Activated CD4-positive, alpha-beta T cell treated with anti-CD3 and anti-CD28 coated beads, Interleukin-2, amount 10 ng/mL, durations not matched to agents 7 days and 5 days (primary cell): ENCODE data around the gene MDH2. TPM values are rescaled to one million over a fixed set of nuclear protein-coding genes. Genes with fewer than 3 reads are reported as not detected.
"Not testable (repeated sequence)": the region's sequence is repeated elsewhere in the genome, so short reads cannot be mapped to it uniquely, and the experiment has no call there.

Source experiments
- CTCF ChIA-PET: fragments of 350-600 bp; sonication (Branson Sonifier 250); formaldehyde crosslinking; loops from one replicate; lab custom pipeline; 2021; ENCODE audit warnings: antibody characterized with exemption; lab: Charles Lee
- POLR2A ChIA-PET: fragments of 350-600 bp; sonication (Branson Sonifier 250); formaldehyde crosslinking; loops from one replicate; lab custom pipeline; 2021; ENCODE audit warnings: antibody characterized with exemption; lab: Charles Lee
- DNase-seq: peaks from one replicate; pipeline ENCODE4 v3.0.0-alpha.2; 2020
- H3K27ac Mint-ChIP-seq: one replicate; pipeline ENCODE4 v1.8.0; 2021; ENCODE audit warnings: mild to moderate bottlenecking, moderate library complexity, mixed read lengths
- H3K27me3 Mint-ChIP-seq: one replicate; pipeline ENCODE4 v1.8.0; 2021; ENCODE audit warnings: mixed read lengths
- H3K36me3 Mint-ChIP-seq: one replicate; pipeline ENCODE4 v1.8.0; 2021; ENCODE audit warnings: low read depth, mixed read lengths
- H3K4me1 Mint-ChIP-seq: one replicate; pipeline ENCODE4 v1.8.0; 2021; ENCODE audit warnings: mixed read lengths
- H3K4me3 Mint-ChIP-seq: one replicate; pipeline ENCODE4 v1.8.0; 2021; ENCODE audit warnings: mild to moderate bottlenecking, moderate library complexity, mixed read lengths
- H3K9me3 Mint-ChIP-seq: one replicate; pipeline ENCODE4 v1.8.0; 2021; ENCODE audit warnings: mixed read lengths
- total RNA-seq, 2 experiments: library from RNA; stranded (reverse); gene quantifications; one replicate each; pipeline ENCODE4 v1.2.3, GENCODE V29; 2021

The MDH2 gene
- total RNA-seq, 2 experiments from 2014 or later, result 136 to 149 TPM

- DNase-seq, result no peak
- ChIA-PET CTCF (interaction anchor here (0.6 kb wide), 1 partner anchor 284 kb away, joined by 4 read pairs; no protein-coding TSS in a partner anchor), POLR2A (no interaction called here)
- no peak overlapping the region for H3K4me3 Mint-ChIP-seq
- no peaks in the 10 kb centered on the region for H3K4me1 Mint-ChIP-seq
- H3K27me3 Mint-ChIP-seq, result no peaks in the 10 kb centered on the region
- H3K36me3 Mint-ChIP-seq, result no peaks in the 10 kb centered on the region
- H3K27ac Mint-ChIP-seq, result no peak overlapping the region
- H3K9me3 Mint-ChIP-seq, result no peaks in the 10 kb centered on the region
Observed at GRCh38 chr7:76108540-76109233, 60.8 kb downstream of the MDH2 start.

- DNase-seq, H3K4me1 Mint-ChIP-seq, H3K4me3 Mint-ChIP-seq, H3K27ac Mint-ChIP-seq, H3K36me3 Mint-ChIP-seq, POLR2A ChIA-PET, CTCF ChIA-PET, H3K27me3 Mint-ChIP-seq, H3K9me3 Mint-ChIP-seq: not testable (repeated sequence)
Observed at GRCh38 chr7:76113042-76113630, 65.2 kb downstream of the MDH2 start.

- H3K4me1 Mint-ChIP-seq, H3K9me3 Mint-ChIP-seq, DNase-seq, H3K27me3 Mint-ChIP-seq, H3K27ac Mint-ChIP-seq, H3K36me3 Mint-ChIP-seq, H3K4me3 Mint-ChIP-seq, POLR2A ChIA-PET: not testable (repeated sequence)
- CTCF ChIA-PET, result interaction anchor here (0.5 to 1.1 kb wide), 3 partner anchors 8 to 279 kb away, joined by 3 to 4 read pairs (median 4); no protein-coding TSS in a partner anchor
Observed at GRCh38 chr7:76114742-76115141, 66.8 kb downstream of the MDH2 start.

Other genes with a start within 250 kb of the MDH2 start
- not detected for gene CCL24, start 234.3 kb upstream of the MDH2 start, total RNA-seq
- gene RHBDD2, start 169.1 kb upstream of the MDH2 start, total RNA-seq, result 10 to 100 TPM; 21.1 to 21.8 TPM
- gene POR, start 133.0 kb upstream of the MDH2 start, total RNA-seq, result 10 to 100 TPM; 29.9 to 37.1 TPM
- 10 to 100 TPM; 17.3 to 19.9 TPM for gene TMEM120A, start 53.5 kb upstream of the MDH2 start, total RNA-seq
- 10 to 100 TPM; 39.1 to 40.3 TPM for gene STYXL1, start 106 bp upstream of the MDH2 start, total RNA-seq
- gene SRRM3, start 153.8 kb downstream of the MDH2 start, total RNA-seq, result not detected